Stimulated activated naive CD4-positive, alpha-beta T cell treated with Interleukin-2 at 50 U/mL for 16 hours (primary cell): ENCODE data around the gene PSG11.
"Not testable (repeated sequence)": the region's sequence is repeated elsewhere in the genome, so short reads cannot be mapped to it uniquely, and the experiment has no call there.

Experiments
- DNase-seq: peaks from one replicate; lab custom pipeline; 2025; lab: John Stamatoyannopoulos, UW

The PSG11 gene

GRCh38 chr19:42988206-42988605, 38.1 kb downstream of the PSG11 start:
- not testable (repeated sequence) for DNase-seq

GRCh38 chr19:42985588-42985987, 40.7 kb downstream of the PSG11 start:
- no peak for DNase-seq

GRCh38 chr19:42982111-42982510, 44.2 kb downstream of the PSG11 start:
- DNase-seq = not testable (repeated sequence)

DNA sequence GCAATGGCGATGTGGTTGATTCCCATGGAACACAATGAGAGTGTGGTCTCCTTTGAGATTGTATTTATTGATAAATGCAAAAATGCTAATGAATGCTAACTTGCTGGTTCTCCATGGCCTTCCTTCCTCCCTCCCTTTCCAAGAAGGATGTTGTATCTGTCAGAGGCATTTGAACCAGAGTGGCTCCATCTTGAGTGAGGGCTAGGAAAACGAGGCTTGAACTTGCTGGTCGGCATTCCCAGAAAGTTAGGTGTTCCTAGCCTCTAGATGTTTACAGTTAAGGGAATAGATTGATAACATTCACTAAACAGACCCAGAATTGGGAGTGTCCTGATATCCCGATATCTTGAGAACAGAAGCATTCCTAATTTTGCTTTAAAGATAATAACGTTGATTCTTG, 54.8 kb downstream of the PSG11 start:
- not testable (repeated sequence) for DNase-seq

DNA sequence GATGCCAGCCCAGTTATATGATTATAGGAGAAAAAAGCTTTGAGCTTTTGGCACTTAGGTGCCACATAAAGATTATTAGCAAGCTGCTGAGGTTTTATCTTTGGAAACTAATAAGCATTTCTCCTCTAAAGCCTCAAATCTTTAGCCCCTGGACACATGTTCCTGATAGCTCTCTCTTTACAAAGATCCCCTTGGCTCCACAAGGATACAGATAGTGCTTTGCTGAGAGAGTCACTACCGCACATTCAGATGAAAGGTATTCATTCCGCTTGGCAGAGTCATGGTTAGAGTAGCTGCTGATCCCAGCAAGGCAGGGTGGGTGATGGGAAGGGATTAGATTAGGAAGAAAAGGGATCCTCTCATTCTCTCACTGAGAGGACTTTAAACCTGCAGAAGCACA, 61.1 kb downstream of the PSG11 start:
- DNase-seq = no peak

- no peak for DNase-seq
Observed at GRCh38 chr19:42961119-42961518, 65.2 kb downstream of the PSG11 start.
